ENCODE results near the gene RFPL3.

Gene RFPL3

GRCh38 chr22:32395107-32395506 lies 37.4 kb downstream of the RFPL3 start:
- TF ChIP-seq CTCF (conservative IDR thresholded peaks at IDR 0.05; ENCODE audit: low read depth, low read length), result no peak
- no peak for DNase-seq (ENCODE audit: low read depth)
- no peak overlapping the region for H3K4me3 ChIP-seq (ENCODE audit: low read depth, low read length)

GRCh38 chr22:32396255-32396654 lies 38.6 kb downstream of the RFPL3 start:
- no peak overlapping the region for H3K4me3 ChIP-seq (ENCODE audit: low read depth, low read length)
- TF ChIP-seq CTCF (conservative IDR thresholded peaks at IDR 0.05; ENCODE audit: low read depth, low read length), result no peak
- no peak for DNase-seq (ENCODE audit: low read depth)

- TF ChIP-seq CTCF (conservative IDR thresholded peaks at IDR 0.05; ENCODE audit: low read depth, low read length), result no peak
- DNase-seq (ENCODE audit: low read depth), result peak; percentile 40
- no peak overlapping the region for H3K4me3 ChIP-seq (ENCODE audit: low read depth, low read length)
These were observed 39.1 kb downstream of the RFPL3 start for GRCh38 chr22:32396746-32397145.

- TF ChIP-seq CTCF (conservative IDR thresholded peaks at IDR 0.05; ENCODE audit: low read depth, low read length), result no peak
- no peak overlapping the region for H3K4me3 ChIP-seq (ENCODE audit: low read depth, low read length)
- no peak for DNase-seq (ENCODE audit: low read depth)
These were observed 43.8 kb downstream of the RFPL3 start for GRCh38 chr22:32401486-32401885.

GRCh38 chr22:32404021-32404420 lies 46.4 kb downstream of the RFPL3 start:
- no peak overlapping the region for H3K4me3 ChIP-seq (ENCODE audit: low read depth, low read length)
- DNase-seq (ENCODE audit: low read depth), result no peak
- TF ChIP-seq CTCF (conservative IDR thresholded peaks at IDR 0.05; ENCODE audit: low read depth, low read length), result no peak

- H3K4me3 ChIP-seq (ENCODE audit: low read depth, low read length), result no peak overlapping the region
- no peak for TF ChIP-seq CTCF (conservative IDR thresholded peaks at IDR 0.05; ENCODE audit: low read depth, low read length)
- DNase-seq (ENCODE audit: low read depth), result no peak
These were observed 49.6 kb downstream of the RFPL3 start for GRCh38 chr22:32407312-32407711.

- no peak overlapping the region for H3K4me3 ChIP-seq (ENCODE audit: low read depth, low read length)
- DNase-seq (ENCODE audit: low read depth), result no peak
- TF ChIP-seq CTCF (conservative IDR thresholded peaks at IDR 0.05; ENCODE audit: low read depth, low read length), result no peak
These were observed 50.3 kb downstream of the RFPL3 start for GRCh38 chr22:32407936-32408335.

Measured in choroid plexus epithelial cell (primary cell).